DND-41 (cell line): ENCODE data around the gene PANX3.

Experiments
- ATAC-seq: fragments of 200-7000 bp; cut with Tn5 transposase; 3 replicates; pipeline ENCODE4 v1.9.1; 2021; ENCODE audit warnings: low read depth; ENCODE audit not compliant: insufficient read depth
- DNase-seq: peaks from one replicate; pipeline ENCODE4 v3.0.0-alpha.2; 2020
- H2AFZ ChIP-seq: 2 replicates; pipeline ENCODE4 v1.6.0; 2012; ENCODE audit warnings: low read depth, low read length
- H3K27ac ChIP-seq: 2 replicates; pipeline ENCODE4 v1.5.1; 2012; ENCODE audit warnings: low read length, inconsistent platforms
- H3K27me3 ChIP-seq: fragments of 200-600 bp; sonication (generic); 2 replicates; pipeline ENCODE4 v1.6.0; 2012; ENCODE audit warnings: low read length, mild to moderate bottlenecking, inconsistent platforms; ENCODE audit not compliant: insufficient read depth, poor library complexity
- H3K36me3 ChIP-seq: 2 replicates; pipeline ENCODE4 v1.5.1; 2012; ENCODE audit warnings: low read length, inconsistent platforms; ENCODE audit not compliant: insufficient read depth
- H3K4me1 ChIP-seq: 2 replicates; pipeline ENCODE4 v1.5.1; 2012; ENCODE audit warnings: mild to moderate bottlenecking, low read length; ENCODE audit not compliant: insufficient read depth
- H3K4me2 ChIP-seq: 2 replicates; pipeline ENCODE4 v1.6.0; 2012; ENCODE audit warnings: mild to moderate bottlenecking, moderate library complexity, low read length, inconsistent platforms; ENCODE audit not compliant: insufficient read depth
- H3K4me3 ChIP-seq, 2 experiments: fragments of 200-600 bp in 1 of 2; shearing (Covaris generic) in 1 of 2; 2 replicates each; pipeline ENCODE4 v1.5.1; 2012 to 2016; ENCODE audit warnings: inconsistent platforms in 2 of 2, low read length in 2 of 2, mild to moderate bottlenecking in 2 of 2, low read depth in 1 of 2, moderate library complexity in 1 of 2
- H3K79me2 ChIP-seq: 2 replicates; pipeline ENCODE4 v1.6.0; 2012; ENCODE audit warnings: low read length, inconsistent platforms; ENCODE audit not compliant: insufficient read depth
- H3K9ac ChIP-seq: 2 replicates; pipeline ENCODE4 v1.6.0; 2012; ENCODE audit warnings: low read depth, mild to moderate bottlenecking, inconsistent platforms, low read length, moderate library complexity
- H3K9me3 ChIP-seq: 2 replicates; pipeline ENCODE4 v1.5.1; 2012; ENCODE audit warnings: low read length, moderate library complexity, mild to moderate bottlenecking, inconsistent platforms; ENCODE audit not compliant: insufficient read depth, severe bottlenecking
- H4K20me1 ChIP-seq: 2 replicates; pipeline ENCODE4 v1.6.0; 2012; ENCODE audit warnings: low read length; ENCODE audit not compliant: insufficient read depth
- CTCF ChIP-seq: IDR thresholded peaks from 2 replicates; pipeline ENCODE4 v1.5.1; 2012; ENCODE audit warnings: borderline replicate concordance, low read length, moderate library complexity, mild to moderate bottlenecking; ENCODE audit not compliant: poor library complexity, severe bottlenecking; ENCODE audit errors: extremely low read depth
- EZH2 ChIP-seq: IDR thresholded peaks from 3 replicates; pipeline ENCODE4 v1.6.1; 2012; ENCODE audit warnings: borderline replicate concordance, low read depth, mild to moderate bottlenecking, moderate library complexity, low read length, inconsistent platforms; ENCODE audit not compliant: severe bottlenecking

Gene PANX3

GRCh38 chr11:124644426-124645280 lies 33.4 kb downstream of the PANX3 start:
- Histone ChIP-seq H3K4me2 (no peak overlapping the region), H3K4me3 (no peak overlapping the region), H3K79me2 (no peaks in the 10 kb centered on the region), H3K4me1 (peaks cover 9% of the 10 kb centered on the region; the same call in 1 of the 2 replicates), H3K27ac (no peak overlapping the region), H3K36me3 (no peaks in the 10 kb centered on the region), H3K9me3 (no peaks in the 10 kb centered on the region), H2AFZ (no peak overlapping the region), H3K27me3 (peaks cover 10% of the 10 kb centered on the region), H3K9ac (no peak overlapping the region), H4K20me1 (no peaks in the 10 kb centered on the region)
- peak; percentile 70; the same call in 2 of the 3 replicates for ATAC-seq
- TF ChIP-seq CTCF = peak; percentile 81
- TF ChIP-seq EZH2 = no peak
- DNase-seq = peak; percentile 26

- Histone ChIP-seq H3K9ac (no peak overlapping the region), H3K4me1 (peaks cover 9% of the 10 kb centered on the region; the same call in 1 of the 2 replicates), H3K36me3 (no peaks in the 10 kb centered on the region), H3K27ac (no peak overlapping the region), H3K27me3 (peaks cover 10% of the 10 kb centered on the region), H3K79me2 (no peaks in the 10 kb centered on the region), H3K4me3 (no peak overlapping the region), H2AFZ (no peak overlapping the region), H4K20me1 (no peaks in the 10 kb centered on the region), H3K9me3 (no peaks in the 10 kb centered on the region), H3K4me2 (no peak overlapping the region)
- TF ChIP-seq EZH2 (no peak), CTCF (no peak)
- no peak for DNase-seq
- no peak for ATAC-seq
These were observed 34.9 kb downstream of the PANX3 start for GRCh38 chr11:124646148-124646547.

GRCh38 chr11:124648610-124649009 lies 37.4 kb downstream of the PANX3 start:
- Histone ChIP-seq H3K4me2 (no peak overlapping the region), H3K9me3 (no peaks in the 10 kb centered on the region), H3K79me2 (no peaks in the 10 kb centered on the region), H3K9ac (no peak overlapping the region), H3K36me3 (no peaks in the 10 kb centered on the region), H3K27ac (no peak overlapping the region), H3K4me3 (no peak overlapping the region), H3K27me3 (peaks cover 10% of the 10 kb centered on the region), H4K20me1 (no peaks in the 10 kb centered on the region), H3K4me1 (peaks cover 6% of the 10 kb centered on the region; the same call in 1 of the 2 replicates), H2AFZ (no peak overlapping the region)
- no peak for ATAC-seq
- TF ChIP-seq EZH2 = no peak
- no peak for TF ChIP-seq CTCF
- DNase-seq = no peak
